GM18520 (cell line): ENCODE results near the gene PRSS3.
"Not testable (repeated sequence)": the region's sequence is repeated elsewhere in the genome, so short reads cannot be mapped to it uniquely, and the experiment has no call there.

Experiments
- ATAC-seq: cut with Tn5 transposase; IDR thresholded peaks from one replicate; pipeline ENCODE4 v1.9.1; 2021; ENCODE audit not compliant: unreplicated experiment

The PRSS3 gene

GRCh38 chr9:33795281-33795680 is at the start of gene PRSS3:
TSS of gene PRSS3 (plus strand) at chr9:33795561. CDS start at chr9:33795574, 13 bp downstream.
- ATAC-seq, result no peak

DNA sequence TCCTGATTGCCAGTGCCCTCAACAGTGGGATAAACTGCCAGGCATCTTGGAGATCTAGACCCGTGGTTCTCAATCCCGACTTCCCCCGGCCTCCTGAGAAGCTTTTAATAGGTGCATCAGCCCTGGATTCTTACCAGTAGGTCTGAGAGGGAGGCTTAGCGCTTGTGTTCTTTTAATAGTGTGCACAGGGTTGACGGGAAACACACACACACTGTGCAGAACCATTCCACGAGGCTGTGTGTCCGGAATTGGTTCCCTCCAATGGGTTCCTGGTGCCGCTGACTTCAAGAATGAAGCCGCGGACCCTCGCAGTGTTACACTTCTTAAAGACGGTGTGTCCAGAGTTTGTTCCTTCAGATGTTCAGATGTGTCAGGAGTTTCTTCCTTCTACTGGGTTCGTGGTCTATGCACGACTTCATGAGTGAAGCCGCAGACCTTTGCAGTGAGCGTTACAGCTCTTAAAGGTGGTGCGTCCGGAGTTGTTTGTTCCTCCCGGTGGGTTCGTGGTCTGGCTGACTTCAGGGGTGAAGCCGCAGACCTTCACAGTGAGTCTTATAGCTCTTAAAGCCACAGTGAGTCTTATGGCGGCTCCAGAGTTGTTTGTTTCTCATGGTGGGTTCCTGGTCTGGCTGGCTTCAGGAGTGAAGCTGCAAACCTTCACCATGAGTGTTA is 46.6 kb upstream of the PRSS3 start:
- no peak for ATAC-seq

GRCh38 chr9:33749305-33749654 is 46.1 kb upstream of the PRSS3 start:
- ATAC-seq, result not testable (repeated sequence)

GRCh38 chr9:33750307-33750838 is 45.0 kb upstream of the PRSS3 start:
- no peak for ATAC-seq

DNA sequence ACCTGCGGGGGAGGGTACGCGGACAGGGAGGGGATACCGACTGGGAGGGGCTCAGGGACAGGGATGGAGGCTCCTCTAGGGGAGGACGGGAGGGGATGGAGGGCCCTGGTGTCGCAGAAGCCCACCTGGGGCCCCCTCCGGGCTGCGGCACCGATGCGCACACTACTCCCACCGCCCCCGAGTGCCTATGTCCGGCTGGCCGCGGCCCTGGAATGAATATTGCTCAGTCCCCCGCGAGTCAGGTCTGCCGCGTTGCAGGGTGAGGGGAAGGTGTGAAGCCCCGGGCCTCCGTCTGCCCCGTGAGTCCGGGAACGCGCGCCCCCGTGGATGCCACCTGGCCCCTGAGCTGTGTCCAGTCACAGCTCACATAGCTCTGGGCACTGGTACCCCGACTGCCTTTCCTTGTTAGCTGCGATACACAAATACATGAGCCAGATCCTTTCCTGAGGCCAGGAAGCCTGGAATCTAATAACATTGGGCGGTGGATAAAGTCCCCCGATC is 44.5 kb upstream of the PRSS3 start:
- no peak for ATAC-seq

GRCh38 chr9:33751536-33752129 is 43.7 kb upstream of the PRSS3 start:
- ATAC-seq, result no peak

- no peak for ATAC-seq
These were observed 43.2 kb upstream of the PRSS3 start for GRCh38 chr9:33752130-33752637.

DNA sequence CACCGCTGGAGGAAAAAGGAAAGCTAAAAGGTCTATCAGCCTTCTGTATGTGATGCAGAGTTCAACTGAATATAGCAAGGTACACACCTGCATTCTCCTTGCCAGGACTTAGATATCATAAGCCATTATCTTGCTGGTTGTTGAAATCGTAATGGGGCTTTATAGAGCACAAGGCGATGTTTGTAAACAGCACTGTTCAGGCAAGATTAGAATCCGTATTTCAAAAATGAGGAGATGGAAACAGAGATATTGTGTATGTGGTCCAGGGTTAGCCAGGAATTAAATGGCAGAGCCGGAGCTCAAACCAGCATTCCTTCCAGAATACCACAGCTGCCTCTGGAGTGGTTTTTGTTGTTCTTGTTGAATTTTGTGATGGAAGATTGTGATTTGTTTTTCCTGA is 42.6 kb upstream of the PRSS3 start:
- ATAC-seq, result not testable (repeated sequence)

DNA sequence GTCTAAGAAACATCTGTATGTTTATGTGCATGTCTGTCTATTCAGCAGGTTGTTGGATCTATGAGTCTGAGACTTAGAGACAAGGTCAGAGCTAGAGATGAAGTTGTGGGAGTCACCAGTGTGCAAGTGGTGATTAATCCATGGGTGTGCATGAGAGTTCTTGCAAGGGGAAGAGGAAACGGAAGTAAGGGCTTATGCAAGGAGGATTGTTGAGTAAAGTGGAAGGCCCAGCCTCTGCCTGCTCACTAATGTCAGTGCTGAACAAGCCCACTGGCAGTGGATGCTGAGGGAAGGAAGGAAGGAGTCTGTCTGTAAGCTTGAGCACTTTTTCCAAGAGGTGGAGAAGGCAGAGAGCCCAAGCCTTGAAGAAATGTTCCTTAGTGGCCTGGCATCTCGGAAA is 35.7 kb upstream of the PRSS3 start:
- ATAC-seq, result not testable (repeated sequence)

- no peak for ATAC-seq
These were observed 33.0 kb upstream of the PRSS3 start for GRCh38 chr9:33762343-33762742.

DNA sequence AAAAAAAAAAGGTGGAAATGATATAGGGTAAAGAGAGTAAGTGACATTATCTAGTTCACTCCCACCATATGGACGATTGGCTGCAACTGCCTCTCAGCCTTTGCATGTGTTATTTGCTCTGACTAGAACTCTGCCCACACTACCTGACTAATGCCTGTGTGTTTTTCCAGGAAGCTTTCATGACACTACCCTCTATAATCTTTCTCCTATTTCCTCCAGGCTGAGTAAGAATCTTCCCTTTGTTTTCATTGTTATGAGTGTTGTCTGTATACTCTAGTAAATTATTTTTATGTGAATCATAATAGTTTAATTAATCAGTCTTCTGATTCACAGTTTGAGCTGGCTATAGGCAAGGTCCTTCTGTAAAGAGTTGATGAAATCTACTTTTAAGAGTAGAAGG is 31.7 kb upstream of the PRSS3 start:
- ATAC-seq, result not testable (repeated sequence)

DNA sequence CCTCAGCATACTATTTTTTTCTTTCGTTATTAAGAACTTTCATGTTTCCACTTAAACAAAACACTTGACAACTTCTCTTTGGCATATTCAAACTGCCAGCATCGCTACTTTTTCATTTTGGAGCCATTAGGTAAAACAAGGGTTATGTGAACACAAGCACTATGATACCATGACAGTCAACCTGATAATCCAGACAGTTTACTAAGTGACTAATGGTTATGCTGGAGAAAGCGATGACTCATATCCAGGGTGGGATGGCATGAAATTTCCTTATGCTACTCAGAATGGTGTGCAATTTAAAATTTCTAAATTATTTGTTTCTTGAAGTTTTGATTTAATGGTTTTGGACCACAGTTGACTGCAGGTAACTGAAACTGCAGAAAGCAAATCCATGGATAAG is 29.9 kb upstream of the PRSS3 start:
- no peak for ATAC-seq

DNA sequence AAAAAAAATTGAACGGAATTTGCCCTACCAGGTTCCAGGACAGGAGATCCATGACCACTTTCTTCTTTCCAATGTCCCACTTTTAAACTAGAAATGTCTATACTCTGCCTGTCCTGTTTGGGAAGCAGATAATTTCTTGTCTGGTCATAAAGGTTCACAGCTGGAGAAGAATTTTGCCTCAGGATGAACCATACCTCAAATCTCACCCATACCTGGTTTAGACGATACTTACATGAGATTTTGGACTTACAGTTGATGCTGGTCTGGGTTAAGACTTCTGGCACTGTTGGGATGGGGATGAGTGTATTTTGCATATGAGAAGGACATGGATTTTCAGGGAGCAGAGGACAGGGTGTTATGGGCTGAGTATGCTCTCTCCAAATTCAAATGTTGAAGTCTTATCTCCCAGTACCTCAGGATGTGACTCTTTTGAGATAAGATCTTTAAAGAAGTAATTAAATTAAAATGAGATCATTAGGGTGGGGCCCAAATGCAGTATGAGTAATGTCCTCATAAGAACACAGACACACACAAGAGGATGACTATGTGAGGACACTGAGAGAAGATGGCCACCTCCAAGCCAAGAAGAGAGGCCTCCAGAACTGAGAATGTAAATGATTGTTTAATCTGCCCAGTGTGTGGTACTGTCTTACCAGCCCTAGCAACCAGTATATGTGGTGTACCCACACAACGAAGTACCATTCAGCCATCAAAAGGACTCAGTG is 25.0 kb upstream of the PRSS3 start:
- not testable (repeated sequence) for ATAC-seq

- not testable (repeated sequence) for ATAC-seq
These were observed 22.2 kb upstream of the PRSS3 start for GRCh38 chr9:33773135-33773534.

- ATAC-seq, result not testable (repeated sequence)
These were observed 21.2 kb upstream of the PRSS3 start for GRCh38 chr9:33774074-33774659.

DNA sequence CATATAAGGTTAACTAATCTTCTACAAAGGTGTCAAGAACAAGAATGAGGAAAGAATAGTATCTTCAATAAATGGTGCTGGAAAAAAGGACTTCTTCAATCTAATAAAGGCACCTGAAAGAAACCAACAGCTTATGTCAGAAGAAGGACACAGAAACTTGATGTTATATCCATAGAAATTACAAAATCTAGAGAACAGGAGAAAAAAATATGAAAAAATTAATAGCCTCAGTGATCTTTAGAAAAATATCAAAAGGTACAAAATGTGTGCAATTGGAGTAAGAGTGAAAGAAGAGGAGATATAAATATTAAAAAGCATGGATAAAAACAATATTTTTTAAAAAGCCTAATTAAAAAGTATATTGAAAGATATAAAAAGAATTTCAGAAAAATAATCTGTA is 18.8 kb upstream of the PRSS3 start:
- no peak for ATAC-seq

DNA sequence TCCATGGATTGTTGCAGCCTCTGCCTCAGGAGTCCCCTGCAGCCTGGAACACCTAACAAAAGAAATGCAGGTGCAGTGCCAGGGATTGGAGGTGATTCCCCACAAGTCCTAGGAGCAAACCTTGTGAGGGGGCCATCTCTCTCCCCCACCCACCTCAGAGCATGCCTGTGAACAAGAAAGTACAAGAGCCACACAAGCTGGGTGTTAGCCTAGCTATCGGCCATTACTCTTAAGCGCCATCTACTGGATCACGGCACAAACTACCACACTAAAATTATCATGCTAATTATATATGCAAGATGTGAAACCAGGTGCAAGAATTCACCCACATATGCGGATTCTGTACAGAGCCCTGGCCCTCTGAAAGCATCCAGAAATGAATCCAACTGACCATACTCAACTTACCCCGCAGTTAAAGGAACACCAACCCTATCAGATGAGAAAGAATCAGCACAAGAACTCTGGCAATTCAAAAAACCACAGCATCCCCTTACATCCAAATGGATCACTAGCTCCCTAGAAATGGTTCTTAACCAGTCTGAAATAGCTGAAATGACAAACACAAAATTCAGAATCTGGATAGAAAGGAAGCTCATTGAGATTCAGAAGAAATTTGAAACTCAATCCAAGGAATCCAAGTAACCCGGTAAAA is 16.5 kb upstream of the PRSS3 start:
- peak; percentile 58 for ATAC-seq

- no peak for ATAC-seq
These were observed 15.1 kb upstream of the PRSS3 start for GRCh38 chr9:33780276-33780675.

GRCh38 chr9:33781736-33782135 is 13.6 kb upstream of the PRSS3 start:
- no peak for ATAC-seq

DNA sequence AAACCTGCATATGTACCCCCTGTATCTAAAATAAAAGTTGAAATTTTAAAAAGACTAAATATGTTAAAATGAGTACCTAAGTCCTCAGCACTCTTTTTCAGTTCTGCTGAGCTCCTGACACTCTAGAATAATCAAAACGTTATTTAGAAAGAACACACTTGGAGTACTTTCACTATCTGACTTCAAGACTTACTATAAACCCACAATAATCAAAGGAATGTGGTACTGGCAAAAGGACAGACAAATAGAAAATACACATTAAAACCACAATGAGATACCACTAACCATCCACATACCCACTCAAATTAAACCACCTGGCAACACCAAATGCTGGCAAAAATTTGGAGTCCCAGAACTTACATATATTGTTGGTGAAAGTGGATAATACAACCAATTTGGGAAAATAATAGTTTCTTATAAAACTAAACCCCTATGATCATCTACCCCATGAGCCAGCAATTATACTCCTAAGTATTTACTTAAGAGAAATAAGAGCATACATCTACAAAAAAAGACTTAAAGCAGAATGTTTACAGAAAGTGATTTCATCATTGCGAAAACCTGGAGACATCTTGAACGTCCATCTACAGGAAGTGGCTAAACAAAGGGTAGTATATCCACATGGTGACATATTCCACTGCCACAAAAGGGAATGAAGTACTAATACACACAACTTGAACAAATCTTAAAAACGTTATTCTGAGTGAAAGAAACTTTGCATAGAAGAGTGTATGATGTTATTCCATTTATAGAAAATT is 12.8 kb upstream of the PRSS3 start:
- no peak for ATAC-seq
